Activated CD4-positive, alpha-beta T cell treated with anti-CD3 and anti-CD28 coated beads, Interleukin-2, amount 10 ng/mL, durations not matched to agents 7 days and 5 days (primary cell): Measurements from ENCODE around the gene MCCC2. TPM values are rescaled to one million over a fixed set of nuclear protein-coding genes. Genes with fewer than 3 reads are reported as not detected.
"Not testable (repeated sequence)": the region's sequence is repeated elsewhere in the genome, so short reads cannot be mapped to it uniquely, and the experiment has no call there.

Experiments
- CTCF ChIA-PET: fragments of 350-600 bp; sonication (Branson Sonifier 250); formaldehyde crosslinking; loops from one replicate; lab custom pipeline; 2021; ENCODE audit warnings: antibody characterized with exemption; lab: Charles Lee
- POLR2A ChIA-PET: fragments of 350-600 bp; sonication (Branson Sonifier 250); formaldehyde crosslinking; loops from one replicate; lab custom pipeline; 2021; ENCODE audit warnings: antibody characterized with exemption; lab: Charles Lee
- DNase-seq: peaks from one replicate; pipeline ENCODE4 v3.0.0-alpha.2; 2020
- H3K27ac Mint-ChIP-seq: one replicate; pipeline ENCODE4 v1.8.0; 2021; ENCODE audit warnings: mild to moderate bottlenecking, moderate library complexity, mixed read lengths
- H3K27me3 Mint-ChIP-seq: one replicate; pipeline ENCODE4 v1.8.0; 2021; ENCODE audit warnings: mixed read lengths
- H3K36me3 Mint-ChIP-seq: one replicate; pipeline ENCODE4 v1.8.0; 2021; ENCODE audit warnings: low read depth, mixed read lengths
- H3K4me1 Mint-ChIP-seq: one replicate; pipeline ENCODE4 v1.8.0; 2021; ENCODE audit warnings: mixed read lengths
- H3K4me3 Mint-ChIP-seq: one replicate; pipeline ENCODE4 v1.8.0; 2021; ENCODE audit warnings: mild to moderate bottlenecking, moderate library complexity, mixed read lengths
- H3K9me3 Mint-ChIP-seq: one replicate; pipeline ENCODE4 v1.8.0; 2021; ENCODE audit warnings: mixed read lengths
- total RNA-seq, 2 experiments: library from RNA; stranded (reverse); gene quantifications; one replicate each; pipeline ENCODE4 v1.2.3, GENCODE V29; 2021

MCCC2 gene
- total RNA-seq, 2 experiments from 2014 or later: 40.0 to 40.1 TPM

GRCh38 chr5:71609916-71610315 lies 22.8 kb downstream of the MCCC2 start:
- H3K27ac Mint-ChIP-seq, H3K27me3 Mint-ChIP-seq, POLR2A ChIA-PET, DNase-seq, H3K9me3 Mint-ChIP-seq, H3K4me1 Mint-ChIP-seq, CTCF ChIA-PET, H3K4me3 Mint-ChIP-seq: not testable (repeated sequence)
- peaks cover 24% of the 10 kb centered on the region for H3K36me3 Mint-ChIP-seq

GRCh38 chr5:71615809-71616208 lies 28.7 kb downstream of the MCCC2 start:
- DNase-seq: no peak
- CTCF ChIA-PET: no interaction called here
- Mint-ChIP-seq H3K4me3 (no peak overlapping the region), H3K27ac (no peak overlapping the region), H3K4me1 (peaks cover 3% of the 10 kb centered on the region), H3K27me3 (no peaks in the 10 kb centered on the region), H3K9me3 (no peaks in the 10 kb centered on the region), H3K36me3 (peaks cover 44% of the 10 kb centered on the region)
- POLR2A ChIA-PET: no interaction called here

GRCh38 chr5:71620630-71621029 lies 33.5 kb downstream of the MCCC2 start:
- no peak for DNase-seq
- peaks cover 55% of the 10 kb centered on the region for H3K36me3 Mint-ChIP-seq
- CTCF ChIA-PET: no interaction called here
- H3K4me3 Mint-ChIP-seq: no peak overlapping the region
- H3K4me1 Mint-ChIP-seq: peaks cover 3% of the 10 kb centered on the region
- H3K27me3 Mint-ChIP-seq: no peaks in the 10 kb centered on the region
- no peak overlapping the region for H3K27ac Mint-ChIP-seq
- POLR2A ChIA-PET: no interaction called here
- H3K9me3 Mint-ChIP-seq: no peaks in the 10 kb centered on the region

GRCh38 chr5:71621268-71621667 lies 34.1 kb downstream of the MCCC2 start:
- Mint-ChIP-seq H3K36me3 (peaks cover 53% of the 10 kb centered on the region), H3K27ac (no peak overlapping the region), H3K4me3 (no peak overlapping the region), H3K9me3 (no peaks in the 10 kb centered on the region), H3K27me3 (no peaks in the 10 kb centered on the region), H3K4me1 (peaks cover 3% of the 10 kb centered on the region)
- CTCF ChIA-PET: no interaction called here
- DNase-seq: no peak
- POLR2A ChIA-PET: no interaction called here

DNA sequence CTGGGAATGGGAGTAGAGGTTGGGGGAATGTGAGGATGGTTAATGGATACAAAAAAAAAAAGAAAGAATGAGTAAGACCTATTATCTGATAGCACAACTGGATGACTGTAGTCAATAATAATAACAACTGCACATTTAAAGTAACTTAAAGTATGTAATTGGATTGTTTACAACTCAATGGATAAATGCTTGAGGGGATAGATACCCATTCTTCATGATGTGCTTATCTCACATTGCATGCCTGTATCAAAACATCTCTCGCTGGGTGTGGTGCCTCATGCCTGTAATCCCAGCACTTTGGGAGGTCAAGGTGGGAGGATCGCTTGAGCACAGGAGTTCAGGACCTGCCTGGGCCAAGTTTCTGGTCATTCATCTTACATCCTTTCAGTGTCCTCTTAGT lies 34.6 kb downstream of the MCCC2 start:
- no peaks in the 10 kb centered on the region for H3K27me3 Mint-ChIP-seq
- POLR2A ChIA-PET: no interaction called here
- CTCF ChIA-PET: no interaction called here

DNA sequence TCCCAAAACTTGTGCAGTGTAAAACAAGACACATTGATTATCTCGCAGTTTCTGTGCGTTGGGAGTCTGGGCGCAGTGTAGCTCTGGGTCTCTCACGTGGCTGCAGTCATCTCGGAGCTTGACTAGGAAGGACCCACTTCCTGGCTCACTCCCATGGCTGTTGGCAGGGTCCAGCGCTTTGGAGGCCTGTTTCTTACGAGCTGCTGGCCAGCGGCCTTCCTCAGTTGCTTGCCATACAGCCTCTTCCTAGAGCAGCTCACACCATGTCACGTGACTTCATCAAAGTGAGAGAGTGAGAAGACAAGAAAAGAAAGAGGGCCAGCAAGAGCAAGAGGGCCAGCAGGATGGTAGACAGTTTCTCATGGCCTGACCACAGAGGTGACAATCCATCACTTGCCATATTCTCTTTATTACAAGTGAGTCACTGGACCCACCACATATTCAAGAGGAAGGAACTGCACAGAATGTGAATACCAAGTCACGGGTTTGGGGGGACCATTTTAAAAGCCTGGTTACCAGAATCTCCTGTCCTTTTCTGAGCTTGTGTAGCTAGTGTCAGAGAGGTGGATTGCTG lies 36.2 kb downstream of the MCCC2 start:
- no peaks in the 10 kb centered on the region for H3K9me3 Mint-ChIP-seq
- H3K4me3 Mint-ChIP-seq: no peak overlapping the region
- H3K36me3 Mint-ChIP-seq: peaks cover 48% of the 10 kb centered on the region
- no peak overlapping the region for H3K27ac Mint-ChIP-seq
- H3K4me1 Mint-ChIP-seq: peaks cover 3% of the 10 kb centered on the region
- DNase-seq: no peak
- no peaks in the 10 kb centered on the region for H3K27me3 Mint-ChIP-seq
- ChIA-PET POLR2A (no interaction called here), CTCF (no interaction called here)

More for the DNA sequence above, 34.6 kb downstream of the MCCC2 start:
- peaks cover 3% of the 10 kb centered on the region for H3K4me1 Mint-ChIP-seq
- no peak overlapping the region for H3K27ac Mint-ChIP-seq
- peaks cover 52% of the 10 kb centered on the region for H3K36me3 Mint-ChIP-seq
- H3K9me3 Mint-ChIP-seq: no peaks in the 10 kb centered on the region
- no peak for DNase-seq
- no peak overlapping the region for H3K4me3 Mint-ChIP-seq

- ChIA-PET POLR2A (no interaction called here), CTCF (no interaction called here)
- Mint-ChIP-seq H3K4me3 (no peak overlapping the region), H3K9me3 (no peaks in the 10 kb centered on the region), H3K4me1 (no peaks in the 10 kb centered on the region), H3K27ac (no peak overlapping the region), H3K27me3 (no peaks in the 10 kb centered on the region), H3K36me3 (peaks cover 40% of the 10 kb centered on the region)
- no peak for DNase-seq
These were observed 42.8 kb downstream of the MCCC2 start for GRCh38 chr5:71629950-71630349.

GRCh38 chr5:71631070-71631469 lies 43.9 kb downstream of the MCCC2 start:
- Mint-ChIP-seq H3K4me1 (no peaks in the 10 kb centered on the region), H3K27ac (no peak overlapping the region), H3K36me3 (peaks cover 43% of the 10 kb centered on the region), H3K9me3 (no peaks in the 10 kb centered on the region), H3K4me3 (no peak overlapping the region), H3K27me3 (no peaks in the 10 kb centered on the region)
- no peak for DNase-seq
- CTCF ChIA-PET: no interaction called here
- POLR2A ChIA-PET: interaction anchor here (0.6 kb wide), 1 partner anchor 30 kb away, joined by 3 read pairs; no protein-coding TSS in a partner anchor

- Mint-ChIP-seq H3K36me3 (peaks cover 35% of the 10 kb centered on the region), H3K9me3 (no peaks in the 10 kb centered on the region), H3K4me3 (no peak overlapping the region), H3K4me1 (no peaks in the 10 kb centered on the region), H3K27ac (no peak overlapping the region), H3K27me3 (no peaks in the 10 kb centered on the region)
- no peak for DNase-seq
- ChIA-PET POLR2A (no interaction called here), CTCF (interaction anchor here (0.6 kb wide), 1 partner anchor 22 kb away, joined by 4 read pairs; no protein-coding TSS in a partner anchor)
These were observed 45.0 kb downstream of the MCCC2 start for GRCh38 chr5:71632168-71632567.

DNA sequence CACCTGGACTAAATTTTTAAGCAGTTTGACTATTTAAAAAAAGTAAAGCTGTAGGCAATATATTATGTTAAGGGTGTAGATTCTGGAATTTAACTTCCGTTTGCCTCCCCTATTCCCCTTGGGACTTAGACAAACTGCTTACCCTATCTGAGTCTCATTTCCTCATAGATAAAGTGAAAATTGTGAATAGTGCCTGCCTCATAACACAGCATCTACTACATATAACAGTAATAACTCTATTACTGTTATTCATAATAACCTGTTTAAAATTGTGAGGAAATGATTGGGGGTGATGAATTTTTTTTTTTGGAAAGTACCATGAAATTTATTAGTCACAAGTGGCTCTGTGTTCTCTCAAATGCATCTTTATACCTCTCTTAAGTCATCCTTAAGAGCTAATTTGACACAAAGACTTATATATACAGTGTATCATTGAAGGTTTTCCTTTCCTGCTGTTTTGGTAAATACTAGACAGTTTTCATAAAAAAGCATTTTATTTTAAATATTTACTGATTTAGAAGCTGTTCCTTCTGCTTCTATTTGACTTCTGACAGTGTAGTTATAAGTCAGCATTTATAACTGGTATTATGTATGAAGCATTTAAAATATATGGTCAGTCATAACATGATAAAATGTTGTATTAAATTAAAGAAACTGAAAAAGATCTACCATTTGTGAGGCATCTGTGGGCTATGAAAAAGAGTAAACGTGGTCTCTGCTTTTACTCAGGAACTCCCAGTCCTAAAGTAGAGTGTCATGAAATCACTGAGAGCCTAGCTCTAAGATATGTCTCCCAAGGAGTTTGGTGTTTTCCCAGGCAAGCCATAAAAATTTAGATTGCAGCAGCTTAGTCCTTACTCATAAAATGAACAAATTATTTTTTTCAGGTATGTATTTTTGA lies 46.4 kb downstream of the MCCC2 start:
- POLR2A ChIA-PET: no interaction called here

DNA sequence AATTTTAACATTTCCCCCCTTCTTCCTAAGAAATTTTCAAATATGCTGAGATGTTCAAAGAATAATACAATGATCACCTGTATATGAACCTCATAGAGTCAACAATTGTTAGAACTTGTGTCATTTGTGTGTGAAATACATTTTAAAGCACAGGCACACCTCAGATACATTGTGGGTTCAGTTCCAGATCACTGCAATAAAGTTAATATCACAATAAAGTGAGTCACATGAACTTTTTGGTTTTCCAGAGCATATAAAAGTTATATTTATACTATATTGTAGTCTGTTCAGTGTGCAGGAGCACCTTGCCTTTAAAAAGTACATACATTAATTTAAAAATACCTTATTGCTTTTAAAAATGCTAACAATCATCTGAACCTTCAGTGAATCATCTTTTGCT lies 50.0 kb downstream of the MCCC2 start:
- peaks cover 43% of the 10 kb centered on the region for H3K36me3 Mint-ChIP-seq
- H3K4me1 Mint-ChIP-seq: no peaks in the 10 kb centered on the region
- H3K27ac Mint-ChIP-seq: no peak overlapping the region
- no peaks in the 10 kb centered on the region for H3K9me3 Mint-ChIP-seq
- no peak overlapping the region for H3K4me3 Mint-ChIP-seq
- POLR2A ChIA-PET: no interaction called here
- H3K27me3 Mint-ChIP-seq: no peaks in the 10 kb centered on the region
- DNase-seq: no peak
- CTCF ChIA-PET: no interaction called here

More for the DNA sequence above, 46.4 kb downstream of the MCCC2 start:
- Mint-ChIP-seq H3K27me3 (no peaks in the 10 kb centered on the region), H3K4me3 (no peak overlapping the region), H3K27ac (no peak overlapping the region), H3K9me3 (no peaks in the 10 kb centered on the region), H3K36me3 (peaks cover 41% of the 10 kb centered on the region), H3K4me1 (no peaks in the 10 kb centered on the region)
- CTCF ChIA-PET: no interaction called here
- no peak for DNase-seq

GRCh38 chr5:71640408-71640807 lies 53.3 kb downstream of the MCCC2 start:
- Mint-ChIP-seq H3K4me3 (no peak overlapping the region), H3K36me3 (peaks cover 25% of the 10 kb centered on the region), H3K9me3 (no peaks in the 10 kb centered on the region), H3K27ac (no peak overlapping the region), H3K4me1 (no peaks in the 10 kb centered on the region), H3K27me3 (no peaks in the 10 kb centered on the region)
- POLR2A ChIA-PET: no interaction called here
- DNase-seq: no peak
- CTCF ChIA-PET: interaction anchor here (0.6 to 0.8 kb wide), 2 partner anchors 149 to 642 kb away, joined by 3 to 4 read pairs; no protein-coding TSS in a partner anchor

DNA sequence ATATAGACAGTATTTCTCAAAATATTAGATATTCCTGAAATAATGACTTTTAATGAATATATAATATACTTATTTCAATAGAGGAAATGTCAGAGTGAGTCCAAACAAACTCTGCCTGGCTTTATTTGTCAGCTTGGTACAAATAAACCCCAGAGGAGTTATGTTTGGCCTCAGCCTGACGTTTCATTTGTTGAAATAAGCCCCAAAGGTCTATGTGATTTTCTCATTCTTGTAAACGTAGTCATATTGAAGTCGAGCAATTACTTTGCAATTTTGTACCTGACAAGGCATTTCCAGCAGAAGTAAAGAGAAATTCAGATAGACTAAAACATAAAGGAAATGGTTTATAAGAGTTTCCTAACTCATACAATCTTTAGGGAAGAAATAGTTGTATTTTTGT lies 57.9 kb downstream of the MCCC2 start:
- Mint-ChIP-seq H3K9me3 (no peaks in the 10 kb centered on the region), H3K27ac (no peak overlapping the region), H3K4me1 (no peaks in the 10 kb centered on the region), H3K27me3 (no peaks in the 10 kb centered on the region), H3K4me3 (no peak overlapping the region), H3K36me3 (peaks cover 43% of the 10 kb centered on the region)
- no peak for DNase-seq
- POLR2A ChIA-PET: no interaction called here
- CTCF ChIA-PET: no interaction called here
